HG03442 (cell line): ENCODE measurements around the gene NAV3.
"Not testable (repeated sequence)": the region's sequence is repeated elsewhere in the genome, so short reads cannot be mapped to it uniquely, and the experiment has no call there.

Experiments
- ATAC-seq: cut with Tn5 transposase; IDR thresholded peaks from one replicate; pipeline ENCODE4 v1.9.1; 2021; ENCODE audit warnings: mild to moderate bottlenecking, moderate library complexity; ENCODE audit not compliant: unreplicated experiment

NAV3 gene

DNA sequence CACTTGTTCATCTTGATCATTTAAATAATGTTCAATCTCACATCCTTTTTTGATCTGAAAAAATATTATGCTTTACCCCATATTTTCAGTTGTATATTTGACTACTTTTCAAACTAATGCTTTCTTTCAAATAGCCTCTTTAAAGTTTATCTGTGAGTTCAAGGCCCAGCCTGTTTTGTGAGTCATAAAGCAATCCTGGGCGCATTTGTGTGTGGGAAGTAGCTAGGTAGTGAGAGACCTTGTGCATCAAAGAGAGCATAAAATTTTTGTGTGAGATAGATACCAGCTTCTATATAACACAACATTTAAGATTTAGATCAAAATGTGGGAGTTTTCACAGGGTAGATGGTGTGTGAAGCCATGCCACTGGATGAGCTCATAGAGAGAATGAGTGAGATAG, 405.6 kb downstream of the NAV3 start:
- ATAC-seq: no peak

DNA sequence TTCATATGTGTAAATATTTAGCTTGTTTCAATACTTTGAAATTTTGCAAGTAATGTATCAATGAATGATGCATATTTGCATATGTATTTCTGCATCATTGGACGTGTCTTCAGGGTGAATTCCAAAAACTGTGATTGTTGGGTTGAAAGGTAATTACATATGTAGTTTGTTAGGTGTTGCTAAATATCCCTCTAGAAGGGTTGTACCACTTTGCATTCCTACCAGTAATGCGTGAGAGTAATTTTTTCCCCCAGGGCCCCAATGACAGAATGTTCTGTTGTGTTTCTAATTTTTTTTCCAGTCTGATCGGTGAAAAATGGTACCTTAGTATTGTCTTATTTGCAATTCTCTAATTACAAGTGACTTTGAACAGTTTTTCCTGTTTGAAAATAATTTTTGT, 408.9 kb downstream of the NAV3 start:
- no peak for ATAC-seq

- no peak for ATAC-seq
Measured at GRCh38 chr12:78240827-78241226, 410.1 kb downstream of the NAV3 start.

- ATAC-seq: no peak
Measured at GRCh38 chr12:78241446-78241845, 410.8 kb downstream of the NAV3 start.

DNA sequence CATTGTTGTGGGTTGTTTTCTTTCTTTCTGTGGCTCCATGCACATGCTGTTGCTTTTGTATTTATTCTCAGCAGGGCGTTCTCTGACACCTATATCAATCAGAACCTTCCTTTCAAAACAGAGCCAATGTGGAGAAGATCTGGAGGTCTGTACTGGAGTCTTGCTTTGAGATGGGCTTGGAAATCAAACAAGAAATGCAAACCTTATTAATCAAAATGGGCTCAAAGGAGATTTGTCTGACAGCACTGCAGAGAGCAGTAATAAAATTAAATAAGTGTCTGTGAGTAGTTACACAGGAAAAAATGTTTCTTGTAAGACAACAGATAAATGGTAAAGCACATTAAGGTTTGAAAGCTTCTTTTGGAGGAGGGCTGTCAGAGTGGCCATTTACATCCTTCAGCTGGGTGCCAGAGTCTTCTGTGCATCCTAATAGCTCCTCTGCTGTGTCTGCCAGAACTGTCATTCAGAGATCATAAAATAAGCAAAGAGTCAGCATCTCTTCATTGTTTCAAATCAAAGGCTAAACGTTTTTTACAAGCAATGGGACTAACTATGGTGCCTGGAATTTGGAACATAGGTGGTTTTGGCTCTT, 414.3 kb downstream of the NAV3 start:
- no peak for ATAC-seq

- ATAC-seq: no peak
Measured at GRCh38 chr12:78248321-78248720, 417.6 kb downstream of the NAV3 start.

GRCh38 chr12:78249578-78249977, 418.9 kb downstream of the NAV3 start:
- ATAC-seq: no peak

GRCh38 chr12:78257662-78258061, 427.0 kb downstream of the NAV3 start:
- not testable (repeated sequence) for ATAC-seq

- ATAC-seq: no peak
Measured at GRCh38 chr12:78260976-78261375, 430.3 kb downstream of the NAV3 start.

DNA sequence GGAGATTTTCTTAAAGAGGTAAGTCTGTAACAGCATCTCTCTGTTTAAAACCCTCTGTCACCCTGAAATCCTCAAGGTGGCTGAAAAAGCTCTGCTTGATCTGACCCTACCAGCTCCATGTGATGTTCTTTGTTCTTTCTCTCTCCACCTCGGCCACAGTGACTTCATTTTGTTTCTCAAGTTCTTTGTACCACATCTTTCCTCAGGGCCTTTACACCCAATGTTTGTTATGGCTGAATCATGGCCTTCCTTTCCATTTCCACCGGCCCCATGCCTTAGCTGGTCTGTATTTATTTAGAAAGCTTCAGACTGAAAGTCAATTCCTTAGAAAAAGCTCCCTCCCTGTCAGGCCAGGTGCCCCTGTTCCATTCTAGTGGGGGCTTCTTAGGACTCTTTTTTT, 431.2 kb downstream of the NAV3 start:
- ATAC-seq: no peak
